A673 (cell line): Measurements from ENCODE around the gene TMEM88. TPM values are rescaled to one million over a fixed set of nuclear protein-coding genes. Genes with fewer than 3 reads are reported as not detected.

ENCODE experiments used
- BruUV-seq: library from RNA; stranded (reverse); fragments of 400-500 nt; replicated peaks from 2 replicates; lab custom pipeline; 2021; lab: Mats Ljungman, UMichigan
- CTCF ChIA-PET: fragments of 300-600 bp; sonication (Branson Sonifier 250); formaldehyde crosslinking; loops from one replicate; lab custom pipeline; 2022; ENCODE audit warnings: antibody characterized with exemption; lab: Charles Lee
- POLR2A ChIA-PET: fragments of 300-600 bp; sonication (Branson Sonifier 250); formaldehyde crosslinking; loops from one replicate; lab custom pipeline; 2022; ENCODE audit warnings: antibody characterized with exemption; ENCODE audit not compliant: low non-redundant PET; lab: Charles Lee
- DNase-seq: peaks from one replicate; pipeline ENCODE4 v3.0.0-alpha.2; 2015; ENCODE audit warnings: low spot score
- H3K27ac ChIP-seq: fragments of 200-600 bp; sonication (generic); 2 replicates; pipeline ENCODE4 v1.5.1; 2016; ENCODE audit warnings: mixed run types, low read depth, mild to moderate bottlenecking, mixed read lengths, antibody characterized with exemption, low read length; ENCODE audit not compliant: poor library complexity, severe bottlenecking
- H3K27me3 ChIP-seq: fragments of 200-600 bp; sonication (generic); replicated peaks from 2 replicates; pipeline ENCODE4 v1.6.1; 2017; ENCODE audit warnings: mixed run types, low read depth, mild to moderate bottlenecking, mixed read lengths, antibody characterized with exemption, low read length; ENCODE audit not compliant: insufficient read depth, poor library complexity
- H3K36me3 ChIP-seq: fragments of 200-600 bp; sonication (generic); 2 replicates; pipeline ENCODE4 v1.6.1; 2016; ENCODE audit warnings: mixed run types, mild to moderate bottlenecking, mixed read lengths, antibody characterized with exemption, low read length; ENCODE audit not compliant: insufficient read depth, poor library complexity, severe bottlenecking
- H3K4me1 ChIP-seq: fragments of 200-600 bp; sonication (generic); 2 replicates; pipeline ENCODE4 v1.6.1; 2017; ENCODE audit warnings: mixed run types, mild to moderate bottlenecking, mixed read lengths, antibody characterized with exemption, low read length; ENCODE audit not compliant: insufficient read depth, poor library complexity, severe bottlenecking
- H3K4me3 ChIP-seq: fragments of 200-600 bp; sonication (generic); 2 replicates; pipeline ENCODE4 v1.5.1; 2016; ENCODE audit warnings: low read depth, mixed run types, mild to moderate bottlenecking, mixed read lengths, low read length; ENCODE audit not compliant: poor library complexity, severe bottlenecking
- H3K9me3 ChIP-seq: fragments of 200-600 bp; sonication (generic); 2 replicates; pipeline ENCODE4 v1.6.1; 2016; ENCODE audit warnings: mixed run types, low read depth, mild to moderate bottlenecking, mixed read lengths, antibody characterized with exemption, low read length; ENCODE audit not compliant: poor library complexity, severe bottlenecking
- CTCF ChIP-seq: fragments of 300-800, 200-600 bp; sonication (generic); conservative IDR thresholded peaks from 2 replicates; pipeline ENCODE4 v1.5.1; 2017; ENCODE audit warnings: low read depth, mild to moderate bottlenecking, antibody characterized with exemption, low read length, moderate library complexity, mixed read lengths
- EZH2 ChIP-seq: fragments of 200-600 bp; sonication (generic); IDR thresholded peaks from 2 replicates; pipeline ENCODE4 v1.6.1; 2017; ENCODE audit warnings: borderline replicate concordance, low read depth, mild to moderate bottlenecking, mixed read lengths, antibody characterized with exemption, low read length; ENCODE audit not compliant: poor library complexity, severe bottlenecking
- intact Hi-C: fragments of 100-400 bp; cut with micrococcal nuclease; formaldehyde crosslinking; loops from one replicate; pipeline ENCODE4 v1.10.0; 2022; ENCODE audit not compliant: unreplicated experiment
- total RNA-seq: library from RNA; stranded (reverse); gene quantifications from 2 replicates; pipeline ENCODE4 v1.2.3, GENCODE V29; 2021

Gene TMEM88
- total RNA-seq, 1 experiment from 2014 or later, result 1.7 TPM

- no peaks in the 10 kb centered on the region for H3K9me3 ChIP-seq
- H3K4me1 ChIP-seq, result no peaks in the 10 kb centered on the region
- no peaks in the 10 kb centered on the region for H3K36me3 ChIP-seq
- TF ChIP-seq CTCF, result no peak
- no peak for TF ChIP-seq EZH2
- BruUV-seq, result no TSS peak
- intact Hi-C loops, result no loop called here
- ChIA-PET POLR2A (no interaction called here), CTCF (no interaction called here)
- H3K27ac ChIP-seq, result no peak overlapping the region
- H3K4me3 ChIP-seq, result no peak overlapping the region
- H3K27me3 ChIP-seq, result no peaks in the 10 kb centered on the region
- no peak for DNase-seq
These were observed 35.9 kb upstream of the TMEM88 start for GRCh38 chr17:7818746-7819645.

- Histone ChIP-seq H3K36me3 (no peaks in the 10 kb centered on the region), H3K4me1 (peaks cover 7% of the 10 kb centered on the region), H3K27ac (no peak overlapping the region), H3K9me3 (no peaks in the 10 kb centered on the region), H3K27me3 (no peaks in the 10 kb centered on the region), H3K4me3 (no peak overlapping the region)
- no TSS peak for BruUV-seq
- ChIA-PET POLR2A (no interaction called here), CTCF (no interaction called here)
- TF ChIP-seq CTCF (no peak), EZH2 (no peak)
- intact Hi-C loops, result loop anchor here (10.0 kb wide), 1 partner anchor 225 kb away; no protein-coding TSS in a partner anchor
- DNase-seq, result no peak
These were observed 34.6 kb upstream of the TMEM88 start for GRCh38 chr17:7820231-7820630.

- H3K27ac ChIP-seq, result no peak overlapping the region
- DNase-seq, result no peak
- CTCF ChIA-PET, result interaction anchor here (0.6 to 0.8 kb wide), 2 partner anchors 66 to 74 kb away, joined by 4 to 5 read pairs; no protein-coding TSS in a partner anchor
- H3K27me3 ChIP-seq, result no peaks in the 10 kb centered on the region
- intact Hi-C loops, result loop anchor here (1.0 to 10.0 kb wide), 3 partner anchors 29 to 223 kb away; no protein-coding TSS in a partner anchor
- no TSS peak for BruUV-seq
- H3K36me3 ChIP-seq, result no peaks in the 10 kb centered on the region
- POLR2A ChIA-PET, result no interaction called here
- H3K4me1 ChIP-seq, result peaks cover 15% of the 10 kb centered on the region
- no peak for TF ChIP-seq EZH2
- no peak for TF ChIP-seq CTCF
- H3K4me3 ChIP-seq, result no peak overlapping the region
- H3K9me3 ChIP-seq, result no peaks in the 10 kb centered on the region
These were observed 32.7 kb upstream of the TMEM88 start for GRCh38 chr17:7822126-7822525.
